A673 (cell line): ENCODE measurements around the gene EMCN. TPM values are rescaled to one million over a fixed set of nuclear protein-coding genes. Genes with fewer than 3 reads are reported as not detected.

Source experiments
- BruUV-seq: library from RNA; stranded (reverse); fragments of 400-500 nt; replicated peaks from 2 replicates; lab custom pipeline; 2021; lab: Mats Ljungman, UMichigan
- CTCF ChIA-PET: fragments of 300-600 bp; sonication (Branson Sonifier 250); formaldehyde crosslinking; loops from one replicate; lab custom pipeline; 2022; ENCODE audit warnings: antibody characterized with exemption; lab: Charles Lee
- POLR2A ChIA-PET: fragments of 300-600 bp; sonication (Branson Sonifier 250); formaldehyde crosslinking; loops from one replicate; lab custom pipeline; 2022; ENCODE audit warnings: antibody characterized with exemption; ENCODE audit not compliant: low non-redundant PET; lab: Charles Lee
- DNase-seq: peaks from one replicate; pipeline ENCODE4 v3.0.0-alpha.2; 2015; ENCODE audit warnings: low spot score
- H3K27ac ChIP-seq: fragments of 200-600 bp; sonication (generic); 2 replicates; pipeline ENCODE4 v1.5.1; 2016; ENCODE audit warnings: mixed run types, low read depth, mild to moderate bottlenecking, mixed read lengths, antibody characterized with exemption, low read length; ENCODE audit not compliant: poor library complexity, severe bottlenecking
- H3K27me3 ChIP-seq: fragments of 200-600 bp; sonication (generic); replicated peaks from 2 replicates; pipeline ENCODE4 v1.6.1; 2017; ENCODE audit warnings: mixed run types, low read depth, mild to moderate bottlenecking, mixed read lengths, antibody characterized with exemption, low read length; ENCODE audit not compliant: insufficient read depth, poor library complexity
- H3K36me3 ChIP-seq: fragments of 200-600 bp; sonication (generic); 2 replicates; pipeline ENCODE4 v1.6.1; 2016; ENCODE audit warnings: mixed run types, mild to moderate bottlenecking, mixed read lengths, antibody characterized with exemption, low read length; ENCODE audit not compliant: insufficient read depth, poor library complexity, severe bottlenecking
- H3K4me1 ChIP-seq: fragments of 200-600 bp; sonication (generic); 2 replicates; pipeline ENCODE4 v1.6.1; 2017; ENCODE audit warnings: mixed run types, mild to moderate bottlenecking, mixed read lengths, antibody characterized with exemption, low read length; ENCODE audit not compliant: insufficient read depth, poor library complexity, severe bottlenecking
- H3K4me3 ChIP-seq: fragments of 200-600 bp; sonication (generic); 2 replicates; pipeline ENCODE4 v1.5.1; 2016; ENCODE audit warnings: low read depth, mixed run types, mild to moderate bottlenecking, mixed read lengths, low read length; ENCODE audit not compliant: poor library complexity, severe bottlenecking
- H3K9me3 ChIP-seq: fragments of 200-600 bp; sonication (generic); 2 replicates; pipeline ENCODE4 v1.6.1; 2016; ENCODE audit warnings: mixed run types, low read depth, mild to moderate bottlenecking, mixed read lengths, antibody characterized with exemption, low read length; ENCODE audit not compliant: poor library complexity, severe bottlenecking
- CTCF ChIP-seq: fragments of 300-800, 200-600 bp; sonication (generic); conservative IDR thresholded peaks from 2 replicates; pipeline ENCODE4 v1.5.1; 2017; ENCODE audit warnings: low read depth, mild to moderate bottlenecking, antibody characterized with exemption, low read length, moderate library complexity, mixed read lengths
- EZH2 ChIP-seq: fragments of 200-600 bp; sonication (generic); IDR thresholded peaks from 2 replicates; pipeline ENCODE4 v1.6.1; 2017; ENCODE audit warnings: borderline replicate concordance, low read depth, mild to moderate bottlenecking, mixed read lengths, antibody characterized with exemption, low read length; ENCODE audit not compliant: poor library complexity, severe bottlenecking
- intact Hi-C: fragments of 100-400 bp; cut with micrococcal nuclease; formaldehyde crosslinking; loops from one replicate; pipeline ENCODE4 v1.10.0; 2022; ENCODE audit not compliant: unreplicated experiment
- total RNA-seq: library from RNA; stranded (reverse); gene quantifications from 2 replicates; pipeline ENCODE4 v1.2.3, GENCODE V29; 2021

The EMCN gene
- total RNA-seq, 1 experiment from 2014 or later = 7.8 TPM

DNA sequence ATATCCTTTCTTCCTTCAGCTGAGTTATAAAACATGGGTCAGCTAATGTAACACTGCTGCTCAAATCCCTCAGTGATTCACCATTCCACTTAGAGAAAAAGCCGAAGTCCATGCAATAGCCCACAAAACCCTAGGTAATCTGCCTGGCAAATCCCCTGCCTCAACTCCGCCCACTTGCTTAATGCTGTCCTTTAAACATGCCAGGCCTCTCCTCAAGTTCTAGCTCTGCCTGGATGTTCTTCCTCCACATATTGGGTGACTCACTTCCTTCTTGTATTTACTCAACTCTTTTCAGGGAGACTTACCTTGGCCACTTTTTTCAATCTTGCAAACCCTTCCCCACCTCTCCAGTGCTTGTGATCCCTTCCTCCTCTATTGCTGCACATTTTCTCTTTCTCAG is 89.8 kb downstream of the EMCN start:
- no peak for TF ChIP-seq CTCF
- no peak for TF ChIP-seq EZH2
- H3K27ac ChIP-seq = no peak overlapping the region
- no peaks in the 10 kb centered on the region for H3K4me1 ChIP-seq
- BruUV-seq = no TSS peak
- no peaks in the 10 kb centered on the region for H3K9me3 ChIP-seq
- H3K4me3 ChIP-seq = no peak overlapping the region
- H3K36me3 ChIP-seq = no peaks in the 10 kb centered on the region
- POLR2A ChIA-PET = no interaction called here
- CTCF ChIA-PET = interaction anchor here (0.5 to 0.6 kb wide), 2 partner anchors 331 to 896 kb away, joined by 7 to 8 read pairs; no protein-coding TSS in a partner anchor
- no peaks in the 10 kb centered on the region for H3K27me3 ChIP-seq
- intact Hi-C loops = no loop called here
- DNase-seq = peak; percentile 55

DNA sequence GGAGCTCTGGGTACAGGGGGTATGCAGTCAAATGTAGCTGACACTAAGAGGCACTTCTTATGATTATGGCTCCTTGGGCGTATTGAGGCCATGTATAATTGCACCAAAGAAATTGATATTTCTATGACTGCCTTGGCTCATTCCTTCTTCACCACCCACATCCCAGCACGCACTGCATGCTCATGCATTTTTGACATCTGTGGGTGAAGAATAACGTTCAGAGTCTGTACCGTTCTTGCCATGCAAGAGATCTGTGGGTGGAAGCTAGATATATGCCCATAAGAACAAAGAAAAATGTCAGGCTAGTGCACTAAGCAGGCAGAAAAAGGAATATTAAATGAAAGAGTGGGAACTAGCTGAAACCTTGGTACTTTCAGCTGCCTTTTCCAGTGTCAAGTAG is 93.4 kb downstream of the EMCN start:
- Histone ChIP-seq H3K36me3 (no peaks in the 10 kb centered on the region), H3K4me1 (peaks cover 6% of the 10 kb centered on the region), H3K4me3 (no peak overlapping the region), H3K9me3 (no peaks in the 10 kb centered on the region), H3K27me3 (no peaks in the 10 kb centered on the region), H3K27ac (no peak overlapping the region)
- intact Hi-C loops = loop anchor here (5.0 kb wide), 2 partner anchors 223 to 1838 kb away; no protein-coding TSS in a partner anchor
- no peak for DNase-seq
- POLR2A ChIA-PET = no interaction called here
- no TSS peak for BruUV-seq
- TF ChIP-seq CTCF = no peak
- TF ChIP-seq EZH2 = no peak
- CTCF ChIA-PET = no interaction called here

GRCh38 chr4:100422894-100423293 is 94.9 kb downstream of the EMCN start:
- Histone ChIP-seq H3K9me3 (no peaks in the 10 kb centered on the region), H3K4me1 (peaks cover 6% of the 10 kb centered on the region), H3K36me3 (no peaks in the 10 kb centered on the region), H3K4me3 (no peak overlapping the region), H3K27ac (no peak overlapping the region), H3K27me3 (no peaks in the 10 kb centered on the region)
- intact Hi-C loops = loop anchor here (5.0 kb wide), 2 partner anchors 224 to 1839 kb away; no protein-coding TSS in a partner anchor
- ChIA-PET CTCF (no interaction called here), POLR2A (no interaction called here)
- no peak for TF ChIP-seq EZH2
- TF ChIP-seq CTCF = no peak
- peak; percentile 14 for DNase-seq
- no TSS peak for BruUV-seq
